Fibroblast of gingiva (primary cell): ENCODE data around the gene MSTN.
"Not testable (repeated sequence)": the region's sequence is repeated elsewhere in the genome, so short reads cannot be mapped to it uniquely, and the experiment has no call there.

Source experiments
- DNase-seq: peaks from one replicate; pipeline ENCODE4 v3.0.0-alpha.2; 2011; ENCODE audit warnings: low read depth

The MSTN gene

GRCh38 chr2:190063624-190064023 is 1.1 kb upstream of the MSTN start:
- DNase-seq: no peak

GRCh38 chr2:190062053-190062452 is 476 bp downstream of the MSTN start:
- peak; percentile 14 for DNase-seq

GRCh38 chr2:190060626-190061025 is 1.9 kb downstream of the MSTN start:
- no peak for DNase-seq

- DNase-seq: no peak
Observed at GRCh38 chr2:190060019-190060418, 2.5 kb downstream of the MSTN start.

- DNase-seq: no peak
Observed at GRCh38 chr2:190053426-190053825, 9.1 kb downstream of the MSTN start.

- no peak for DNase-seq
Observed at GRCh38 chr2:190052307-190052706, 10.2 kb downstream of the MSTN start.

- DNase-seq: no peak
Observed at GRCh38 chr2:190051223-190051622, 11.3 kb downstream of the MSTN start.

- DNase-seq: no peak
Observed at GRCh38 chr2:190050001-190050400, 12.5 kb downstream of the MSTN start.

GRCh38 chr2:190044866-190045265 is 17.7 kb downstream of the MSTN start:
- no peak for DNase-seq

- peak; percentile 76 for DNase-seq
Observed at GRCh38 chr2:190043441-190043840, 19.1 kb downstream of the MSTN start.

- DNase-seq: peak; percentile 8
Observed at GRCh38 chr2:190036071-190036470, 26.5 kb downstream of the MSTN start.

GRCh38 chr2:190034417-190034816 is 28.1 kb downstream of the MSTN start:
- DNase-seq: peak; percentile 61

- DNase-seq: no peak
Observed at GRCh38 chr2:190031969-190032618, 30.4 kb downstream of the MSTN start.

GRCh38 chr2:190023860-190024259 is 38.7 kb downstream of the MSTN start:
- peak; percentile 32 for DNase-seq

- DNase-seq: no peak
Observed at GRCh38 chr2:190020720-190021119, 41.8 kb downstream of the MSTN start.

- DNase-seq: no peak
Observed at GRCh38 chr2:190017837-190018236, 44.7 kb downstream of the MSTN start.

- not testable (repeated sequence) for DNase-seq
Observed at GRCh38 chr2:190015969-190016368, 46.6 kb downstream of the MSTN start.
